H1 (cell line): Measurements from ENCODE around the gene TGM3. TPM values are rescaled to one million over a fixed set of nuclear protein-coding genes. Genes with fewer than 3 reads are reported as not detected.

Experiments used
- CTCF ChIA-PET: fragments of 300-600 bp; sonication (Branson Sonifier 250); formaldehyde crosslinking; loops from one replicate; lab custom pipeline; 2021; ENCODE audit not compliant: partially characterized antibody; lab: Charles Lee
- POLR2A ChIA-PET: fragments of 300-600 bp; sonication (Branson Sonifier 250); formaldehyde crosslinking; loops from one replicate; lab custom pipeline; 2021; ENCODE audit warnings: inconsistent platforms; ENCODE audit not compliant: partially characterized antibody; lab: Charles Lee
- DNase-seq, 2 experiments: peaks; one replicate each; pipeline versions ENCODE4 v3.0.0 to v3.0.0-alpha.2; 2010 to 2022; ENCODE audit warnings: low spot score in 2 of 2, low read depth in 1 of 2, mixed read lengths in 1 of 2
- FAIRE-seq: peaks from 2 replicates; lab custom pipeline; 2011; peaks lifted over from hg19 to GRCh38; lab: Jason Lieb, UNC
- H2AFZ ChIP-seq: 2 replicates; pipeline ENCODE4 v1.8.1; 2012; ENCODE audit warnings: low read length, inconsistent platforms
- H2AK5ac ChIP-seq: 2 replicates; pipeline ENCODE4 v1.6.1; 2013; ENCODE audit warnings: low read depth, low read length
- H2BK120ac ChIP-seq: replicated peaks from 2 replicates; pipeline ENCODE3; 2013; ENCODE audit warnings: low read depth, low read length, inconsistent platforms
- H2BK12ac ChIP-seq: 2 replicates; pipeline ENCODE4 v1.6.1; 2013; ENCODE audit warnings: low read depth, low read length
- H2BK15ac ChIP-seq: 2 replicates; pipeline ENCODE4 v1.6.1; 2013; ENCODE audit warnings: low read length
- H2BK20ac ChIP-seq: 2 replicates; pipeline ENCODE4 v1.6.1; 2013; ENCODE audit warnings: low read length
- H2BK5ac ChIP-seq: 2 replicates; pipeline ENCODE4 v1.6.1; 2013; ENCODE audit warnings: low read depth, low read length
- H3K14ac ChIP-seq: 2 replicates; pipeline ENCODE4 v1.6.1; 2013; ENCODE audit warnings: inconsistent platforms; ENCODE audit not compliant: insufficient read length
- H3K18ac ChIP-seq: 2 replicates; pipeline ENCODE4 v1.6.1; 2013; ENCODE audit warnings: low read length; ENCODE audit errors: extremely low read depth
- H3K23ac ChIP-seq: 2 replicates; pipeline ENCODE4 v1.6.1; 2013; ENCODE audit warnings: inconsistent platforms; ENCODE audit not compliant: insufficient read length
- H3K23me2 ChIP-seq: 2 replicates; pipeline ENCODE4 v1.6.1; 2013; ENCODE audit warnings: low read depth, low read length
- H3K27ac ChIP-seq: 2 replicates; pipeline ENCODE4 v1.6.1; 2011; ENCODE audit warnings: low read depth, low read length, inconsistent platforms
- H3K27me3 ChIP-seq, 4 experiments: replicated peaks in 1 of 4; 1 replicate in 1 of 4; 2 replicates in 3 of 4; pipeline versions ENCODE4 v1.6.1 to v1.8.1; 2011 to 2013; ENCODE audit warnings: low read length in 3 of 4, mild to moderate bottlenecking in 3 of 4, inconsistent platforms in 2 of 4, mixed read lengths in 2 of 4, moderate library complexity in 1 of 4; ENCODE audit not compliant: control insufficient read depth in 3 of 4, insufficient read depth in 3 of 4; ENCODE audit errors: extremely low read depth in 1 of 4
- H3K36me3 ChIP-seq, 4 experiments: 2 replicates each; pipeline versions ENCODE4 v1.6.1 to v1.8.1; 2011 to 2013; ENCODE audit warnings: mild to moderate bottlenecking in 4 of 4, low read length in 3 of 4, moderate library complexity in 2 of 4, control low read depth in 1 of 4, inconsistent platforms in 1 of 4; ENCODE audit not compliant: insufficient read depth in 4 of 4, control insufficient read depth in 2 of 4
- H3K4ac ChIP-seq: replicated peaks from 2 replicates; pipeline ENCODE3; 2013; ENCODE audit warnings: low read length, low read depth, mixed read lengths, inconsistent platforms; ENCODE audit not compliant: insufficient read length
- H3K4me1 ChIP-seq, 4 experiments: replicated peaks in 1 of 4; 1 replicate in 1 of 4; 2 replicates in 3 of 4; pipeline versions ENCODE4 v1.6.1 to v1.8.1; 2011 to 2013; ENCODE audit warnings: low read length in 3 of 4, inconsistent platforms in 2 of 4, mixed read lengths in 1 of 4; ENCODE audit not compliant: insufficient read depth in 4 of 4, control insufficient read depth in 3 of 4
- H3K4me2 ChIP-seq, 2 experiments: 2 replicates each; pipeline versions ENCODE4 v1.6.1 to v1.8.1; 2011 to 2013; ENCODE audit warnings: low read depth in 2 of 2, low read length in 2 of 2, control low read depth in 1 of 2, inconsistent platforms in 1 of 2, mild to moderate bottlenecking in 1 of 2; ENCODE audit not compliant: insufficient read depth in 1 of 2
- H3K4me3 ChIP-seq, 4 experiments: fragments of 200-600, 300-600 bp in 1 of 4; sonication (generic), shearing (Covaris generic), sonication (Bioruptor Twin) in 1 of 4; 2 replicates each; pipeline versions ENCODE4 v1.5.1 to v1.8.1; 2011 to 2016; ENCODE audit warnings: low read length in 4 of 4, low read depth in 3 of 4, control low read depth in 2 of 4, inconsistent platforms in 2 of 4, mild to moderate bottlenecking in 2 of 4, mixed read lengths in 1 of 4, moderate library complexity in 1 of 4; ENCODE audit not compliant: insufficient read depth in 2 of 4; ENCODE audit errors: extremely low read depth in 1 of 4
- H3K56ac ChIP-seq: replicated peaks from 2 replicates; pipeline ENCODE3; 2013; ENCODE audit warnings: low read depth, mild to moderate bottlenecking, mixed read lengths, low read length, inconsistent platforms; ENCODE audit not compliant: insufficient read length
- H3K79me1 ChIP-seq: 2 replicates; pipeline ENCODE4 v1.6.1; 2013; ENCODE audit warnings: low read depth, low read length, control low read depth
- H3K79me2 ChIP-seq, 2 experiments: 2 replicates each; pipeline versions ENCODE4 v1.6.1 to v1.8.1; 2012 to 2013; ENCODE audit warnings: low read length in 2 of 2, mild to moderate bottlenecking in 2 of 2, inconsistent platforms in 1 of 2; ENCODE audit not compliant: insufficient read depth in 2 of 2, control insufficient read depth in 1 of 2
- H3K9ac ChIP-seq, 4 experiments: replicated peaks in 1 of 4; 1 replicate in 1 of 4; 2 replicates in 3 of 4; pipeline versions ENCODE4 v1.6.1 to v1.8.1; 2011 to 2013; ENCODE audit warnings: low read depth in 3 of 4, low read length in 3 of 4, control low read depth in 2 of 4, mild to moderate bottlenecking in 2 of 4, moderate library complexity in 2 of 4, inconsistent platforms in 1 of 4; ENCODE audit errors: extremely low read depth in 1 of 4
- H3K9me3 ChIP-seq, 2 experiments: 2 replicates each; pipeline versions ENCODE4 v1.6.1 to v1.8.1; 2012 to 2013; ENCODE audit warnings: mild to moderate bottlenecking in 2 of 2, moderate library complexity in 2 of 2, control low read depth in 1 of 2, inconsistent platforms in 1 of 2, low read depth in 1 of 2, low read length in 1 of 2, mixed read lengths in 1 of 2; ENCODE audit not compliant: insufficient read depth in 2 of 2
- H4K20me1 ChIP-seq, 2 experiments: replicated peaks in 1 of 2; 2 replicates each; pipeline versions ENCODE3 to v1.8.1; 2011 to 2013; ENCODE audit warnings: inconsistent platforms in 2 of 2, low read length in 2 of 2, mild to moderate bottlenecking in 1 of 2; ENCODE audit not compliant: insufficient read depth in 2 of 2, control insufficient read depth in 1 of 2
- H4K5ac ChIP-seq: 2 replicates; pipeline ENCODE4 v1.6.1; 2013; ENCODE audit warnings: low read length, low read depth, mixed read lengths, inconsistent platforms; ENCODE audit not compliant: insufficient read length
- H4K8ac ChIP-seq: 2 replicates; pipeline ENCODE4 v1.8.0; 2013; ENCODE audit warnings: mild to moderate bottlenecking, moderate library complexity, low read length, inconsistent platforms; ENCODE audit not compliant: insufficient read depth; ENCODE audit errors: extremely low read depth
- H4K91ac ChIP-seq: replicated peaks from 2 replicates; pipeline ENCODE3; 2013; ENCODE audit warnings: low read length, mixed read lengths, inconsistent platforms; ENCODE audit not compliant: insufficient read length
- BCL11A ChIP-seq, 2 experiments: IDR thresholded peaks; one replicate each; pipeline ENCODE4 v1.6.1; 2011; ENCODE audit warnings: low read depth in 2 of 2, low read length in 2 of 2, mild to moderate bottlenecking in 2 of 2
- CEBPB ChIP-seq: IDR thresholded peaks from 2 replicates; pipeline ENCODE4 v1.6.1; 2012; ENCODE audit warnings: low read depth, low read length
- PHF8 ChIP-seq: fragments of 200-600 bp; sonication (generic); conservative IDR thresholded peaks from 2 replicates; pipeline ENCODE4 v1.7.1; 2012; ENCODE audit warnings: low read depth, mild to moderate bottlenecking, inconsistent platforms, low read length, moderate library complexity
- RFX5 ChIP-seq: IDR thresholded peaks from 2 replicates; pipeline ENCODE4 v1.6.1; 2011; ENCODE audit warnings: low read depth, low read length, improper control_type of control experiment, borderline replicate concordance
- TAF1 ChIP-seq: IDR thresholded peaks from 2 replicates; pipeline ENCODE4 v1.6.1; 2011; ENCODE audit warnings: mild to moderate bottlenecking, low read depth, low read length
- TCF12 ChIP-seq: IDR thresholded peaks from 2 replicates; pipeline ENCODE4 v1.6.1; 2011; ENCODE audit warnings: low read depth, mild to moderate bottlenecking, low read length
- WGBS, 2 experiments: shearing (Covaris generic) in 1 of 2; methylation state at CpG; one replicate each; pipeline versions ENCODE4 v1.1.6 to v1.1.7; 2013 to 2015; ENCODE audit warnings: low lambda C conversion rate in 2 of 2, mixed read lengths in 2 of 2, inconsistent platforms in 1 of 2, low coverage in 1 of 2, missing lambda C conversion rate in 1 of 2; ENCODE audit not compliant: insufficient replicate concordance in 2 of 2, insufficient coverage in 1 of 2, insufficient read length in 1 of 2; ENCODE audit errors: extremely low coverage in 1 of 2, missing lambda C conversion rate in 1 of 2; 5-methylcytosine and 5-hydroxymethylcytosine counted together
- polyA plus RNA-seq, 7 experiments: library from polyadenylated mRNA; depleted of rRNA in 3 of 7; stranded (reverse) in 5 of 7; unstranded in 2 of 7; fragments of >200 nt in 5 of 7; fragments of 200-250 nt in 2 of 7; gene quantifications; 1 replicate in 5 of 7; 2 replicates in 1 of 7; 4 replicates in 1 of 7; pipeline versions ENCODE4 v1.2.1 to v1.2.3, GENCODE V29; 2011 to 2013; ENCODE audit warnings: missing spikeins in 2 of 7, mixed read lengths in 2 of 7
- total RNA-seq: library from RNA; stranded (reverse); fragmentation: NEBNext Ultra II Directional; extraction: Animal tissue kit (Norgen Biotek cat#: 25700); gene quantifications from 2 replicates; pipeline ENCODE4 v1.2.1, GENCODE V29; 2021
- TF ChIP-seq, protein P1 (sequence below): IDR thresholded peaks from 2 replicates; pipeline ENCODE4 v1.6.1; 2011; ENCODE audit warnings: low read depth, mild to moderate bottlenecking, low read length; ENCODE audit not compliant: insufficient read depth

The TGM3 gene
- total and polyA plus RNA-seq, 2 of the 8 experiments (the other 6 are each of a cell fraction or from before 2014, with no cell fraction given): 0.12 TPM; not detected in 1

DNA sequence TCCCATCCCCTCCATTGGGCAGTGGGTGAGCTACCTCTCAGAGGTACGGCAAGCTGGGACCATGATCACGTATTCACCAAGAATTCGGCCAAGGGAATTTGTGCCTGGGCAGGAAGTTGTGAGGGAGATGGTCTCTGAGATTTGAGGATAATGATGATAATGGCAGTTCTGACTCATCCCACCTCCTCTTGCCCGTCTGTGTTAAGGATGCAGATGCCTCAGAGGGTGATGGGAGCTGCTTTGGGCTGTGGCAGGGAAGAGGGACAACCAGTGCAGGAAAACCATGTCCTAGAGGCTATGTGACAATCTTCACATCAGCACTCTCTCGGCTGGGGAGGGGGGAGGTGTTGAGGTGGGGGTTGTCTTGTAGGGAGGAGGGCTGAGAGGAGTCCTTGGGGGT is 89.2 kb downstream of the TGM3 start:
- no peaks in the 10 kb centered on the region for H3K23me2 ChIP-seq
- no peaks in the 10 kb centered on the region for H4K20me1 ChIP-seq
- H3K79me2 ChIP-seq: no peaks in the 10 kb centered on the region
- POLR2A ChIA-PET: no interaction called here
- no peaks in the 10 kb centered on the region; a peak in 2 of 7 replicates for H3K27me3 ChIP-seq
- no peak overlapping the region for H3K4me3 ChIP-seq
- H2BK5ac ChIP-seq: peak overlapping the region; percentile 5; the same call in 1 of the 2 replicates
- 84% methylated on average over 4 of the region's 5 CpGs; no CpG with 5 or more reads in 1 of the 2 experiments for WGBS, 2 experiments
- no peak overlapping the region for H3K14ac ChIP-seq
- no peak overlapping the region for H4K91ac ChIP-seq
- peaks cover 4 to 5% of the 10 kb centered on the region in 2 experiments; a peak in 2 of 4 replicates for H3K9me3 ChIP-seq
- H3K27ac ChIP-seq: no peak overlapping the region
- no peak overlapping the region for H2BK120ac ChIP-seq
- H3K18ac ChIP-seq: no peak overlapping the region
- CTCF ChIA-PET: interaction anchor here (0.6 to 10.7 kb wide), 9 partner anchors 13 to 608 kb away, joined by 3 to 210 read pairs (median 4); no protein-coding TSS in a partner anchor
- H4K5ac ChIP-seq: no peak overlapping the region
- DNase-seq: no peak
- no peak overlapping the region for H2BK15ac ChIP-seq
- H3K9ac ChIP-seq: no peak overlapping the region
- H3K79me1 ChIP-seq: no peaks in the 10 kb centered on the region
- H3K36me3 ChIP-seq: no peaks in the 10 kb centered on the region
- H2AFZ ChIP-seq: no peak overlapping the region
- H2BK12ac ChIP-seq: no peak overlapping the region
- no peak overlapping the region for H3K56ac ChIP-seq
- H3K4me2 ChIP-seq: no peak overlapping the region
- no peak overlapping the region for H4K8ac ChIP-seq
- H3K4ac ChIP-seq: no peak overlapping the region
- no peak overlapping the region for H3K23ac ChIP-seq
- 0 out of 2 replicates have a peak overlapping the region, but pooled peaks have one; percentile 17 for H2AK5ac ChIP-seq
- H2BK20ac ChIP-seq: no peak overlapping the region
- TF ChIP-seq BCL11A (IDR thresholded peaks at IDR 0.05; ENCODE audit: low read depth in 2 of 2, low read length in 2 of 2) (no peak), TAF1 (no peak), CEBPB (no peak), PHF8 (no peak), TCF12 (no peak), RFX5 (no peak)
- TF ChIP-seq, protein P1, sequence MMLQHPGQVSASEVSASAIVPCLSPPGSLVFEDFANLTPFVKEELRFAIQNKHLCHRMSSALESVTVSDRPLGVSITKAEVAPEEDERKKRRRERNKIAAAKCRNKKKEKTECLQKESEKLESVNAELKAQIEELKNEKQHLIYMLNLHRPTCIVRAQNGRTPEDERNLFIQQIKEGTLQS: no peak
- no peak for FAIRE-seq
- peaks cover 0 to 8% (median 3%) of the 10 kb centered on the region in 4 experiments; a peak in 6 of 7 replicates for H3K4me1 ChIP-seq
